Tibial artery (tissue), 4 donors: ENCODE data around the gene PDCD10.

ENCODE experiments used
- DNase-seq, 2 donors: peaks; one replicate each; pipeline ENCODE4 v3.0.0-alpha.2; 2019
- H3K27ac ChIP-seq, 2 donors: fragments of 200-600 bp; sonication (generic) in 1 of 2; 1 replicate in 1 of 2; 2 replicates in 1 of 2; pipeline ENCODE4 v1.5.1; 2018 to 2019; ENCODE audit warnings: mild to moderate bottlenecking in 1 of 2
- H3K27me3 ChIP-seq, 2 donors: fragments of 200-600 bp; sonication (generic) in 1 of 2; one replicate each; pipeline versions ENCODE4 v1.5.1 to v1.6.0; 2016 to 2019
- H3K36me3 ChIP-seq, 3 donors: fragments of 200-600 bp; sonication (generic) in 2 of 3; one replicate each; pipeline ENCODE4 v1.5.1; 2016 to 2019; ENCODE audit warnings: mild to moderate bottlenecking in 2 of 3
- H3K4me1 ChIP-seq, 4 donors: fragments of 200-600 bp; sonication (generic) in 2 of 4; 1 replicate in 3 of 4; 2 replicates in 1 of 4; pipeline ENCODE4 v1.5.1; 2016 to 2019
- H3K4me3 ChIP-seq, 2 donors: fragments of 200-600 bp; sonication (generic) in 1 of 2; 1 replicate in 1 of 2; 2 replicates in 1 of 2; pipeline ENCODE4 v1.5.1; 2018 to 2019; ENCODE audit warnings: mild to moderate bottlenecking in 2 of 2
- H3K9me3 ChIP-seq, 3 donors: fragments of 200-600 bp; sonication (generic) in 1 of 3; one replicate each; pipeline ENCODE4 v1.5.1; 2016 to 2019
- CTCF ChIP-seq, 2 experiments: fragments of 200-600 bp in 1 of 2; fragments of 450-650 bp in 1 of 2; IDR thresholded peaks; one replicate each; pipeline ENCODE4 v1.5.1; 2017 to 2019; ENCODE audit warnings: antibody characterized with exemption in 2 of 2, mild to moderate bottlenecking in 1 of 2, moderate library complexity in 1 of 2
- intact Hi-C: fragments of 100-400 bp; cut with DNase I; formaldehyde crosslinking; loops from one replicate; pipeline ENCODE4 v1.15.0; 2023; ENCODE audit warnings: low total_unique reads

PDCD10 gene

DNA sequence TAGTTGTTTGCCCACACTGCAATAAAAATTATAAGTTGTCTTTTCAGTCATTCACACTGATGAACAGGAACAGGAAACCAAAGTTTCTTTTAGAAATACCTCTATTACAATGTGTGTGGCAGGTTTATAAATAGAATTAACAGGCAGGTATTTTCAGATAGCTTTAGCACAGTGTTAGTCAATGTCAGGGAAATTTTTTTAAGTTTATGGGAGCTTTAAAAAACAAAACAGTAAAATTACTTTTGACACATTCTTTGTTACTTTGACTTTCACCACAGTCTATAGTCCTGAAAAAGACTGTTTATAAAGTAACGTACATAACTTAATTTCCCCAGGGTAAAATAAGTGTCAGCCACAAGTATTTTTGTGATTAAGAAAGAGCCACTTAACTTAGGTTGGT is 38.9 kb upstream of the PDCD10 start:
- intact Hi-C loops, result no loop called here
- H3K4me3 ChIP-seq, result no peak overlapping the region
- H3K36me3 ChIP-seq, result no peaks in the 10 kb centered on the region
- peaks cover 0 to 3% (median 3%) of the 10 kb centered on the region in 3 donors for H3K9me3 ChIP-seq
- TF ChIP-seq CTCF (IDR thresholded peaks at IDR 0.05), result no peak
- H3K4me1 ChIP-seq, result no peaks in the 10 kb centered on the region
- H3K27me3 ChIP-seq, result no peaks in the 10 kb centered on the region
- DNase-seq, result no peak
- no peak overlapping the region for H3K27ac ChIP-seq

DNA sequence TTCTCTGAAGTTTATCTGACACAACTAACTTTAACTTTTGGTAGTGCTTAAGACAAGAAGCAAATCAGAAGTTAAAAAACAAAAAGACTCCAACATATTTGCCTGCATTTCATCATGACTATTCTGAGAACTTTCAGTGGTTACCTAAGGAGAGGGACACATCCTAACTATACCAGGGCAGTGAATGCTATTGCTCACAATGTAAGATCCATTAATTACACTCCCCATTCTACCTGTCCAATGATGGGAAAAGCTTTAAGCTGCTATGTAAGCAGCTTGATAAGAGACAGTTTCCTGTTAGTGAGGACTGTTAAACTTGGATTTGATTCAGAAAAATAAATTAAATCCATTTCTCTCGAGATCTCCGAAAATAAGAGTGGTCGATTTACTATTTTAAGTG is 38.3 kb upstream of the PDCD10 start:
- intact Hi-C loops, result no loop called here
- Histone ChIP-seq H3K27me3 (no peaks in the 10 kb centered on the region), H3K9me3 (peaks cover 0 to 3% (median 0%) of the 10 kb centered on the region in 3 donors), H3K4me1 (no peaks in the 10 kb centered on the region), H3K36me3 (no peaks in the 10 kb centered on the region), H3K27ac (no peak overlapping the region), H3K4me3 (no peak overlapping the region)
- no peak for TF ChIP-seq CTCF (IDR thresholded peaks at IDR 0.05)
- no peak for DNase-seq

- H3K9me3 ChIP-seq, result no peaks in the 10 kb centered on the region
- no peaks in the 10 kb centered on the region for H3K4me1 ChIP-seq
- no peak for TF ChIP-seq CTCF (IDR thresholded peaks at IDR 0.05)
- DNase-seq, result no peak
- H3K27me3 ChIP-seq, result no peaks in the 10 kb centered on the region
- intact Hi-C loops, result no loop called here
- H3K36me3 ChIP-seq, result no peaks in the 10 kb centered on the region
- no peak overlapping the region for H3K4me3 ChIP-seq
- no peak overlapping the region for H3K27ac ChIP-seq
Observed at GRCh38 chr3:167762296-167762695, 27.6 kb upstream of the PDCD10 start.

DNA sequence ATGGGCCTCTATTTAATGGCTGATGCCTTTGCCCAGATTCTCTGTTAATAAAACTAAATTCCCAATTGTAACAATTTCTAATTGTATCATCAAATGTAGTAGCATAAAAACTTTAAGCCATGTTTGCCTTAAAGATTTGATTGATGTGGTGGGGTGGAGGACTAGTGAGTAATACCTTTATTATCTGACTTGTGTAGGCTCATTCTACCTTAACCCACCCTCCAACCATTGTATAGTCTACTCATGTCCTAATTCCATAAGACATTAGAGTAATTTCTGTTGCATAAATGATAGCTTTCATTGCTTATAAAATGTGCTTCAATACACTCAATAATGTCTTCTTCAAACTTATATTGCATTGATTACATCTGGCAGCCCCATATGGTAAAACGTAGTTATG is 26.6 kb upstream of the PDCD10 start:
- Histone ChIP-seq H3K27ac (no peak overlapping the region), H3K9me3 (no peaks in the 10 kb centered on the region), H3K4me1 (no peaks in the 10 kb centered on the region), H3K36me3 (no peaks in the 10 kb centered on the region), H3K27me3 (no peaks in the 10 kb centered on the region), H3K4me3 (no peak overlapping the region)
- no peak for DNase-seq
- intact Hi-C loops, result no loop called here
- TF ChIP-seq CTCF (IDR thresholded peaks at IDR 0.05), result no peak

- no peaks in the 10 kb centered on the region for H3K4me1 ChIP-seq
- no peaks in the 10 kb centered on the region for H3K9me3 ChIP-seq
- intact Hi-C loops, result no loop called here
- no peak for TF ChIP-seq CTCF (IDR thresholded peaks at IDR 0.05)
- H3K27ac ChIP-seq, result no peak overlapping the region
- no peak overlapping the region for H3K4me3 ChIP-seq
- DNase-seq, result no peak
- no peaks in the 10 kb centered on the region for H3K27me3 ChIP-seq
- no peaks in the 10 kb centered on the region for H3K36me3 ChIP-seq
Observed at GRCh38 chr3:167754049-167754448, 19.4 kb upstream of the PDCD10 start.

- intact Hi-C loops, result no loop called here
- H3K9me3 ChIP-seq, result no peaks in the 10 kb centered on the region
- H3K4me1 ChIP-seq, result no peaks in the 10 kb centered on the region
- no peak for TF ChIP-seq CTCF (IDR thresholded peaks at IDR 0.05)
- H3K36me3 ChIP-seq, result no peaks in the 10 kb centered on the region
- no peak for DNase-seq
- H3K27me3 ChIP-seq, result no peaks in the 10 kb centered on the region
- H3K4me3 ChIP-seq, result no peak overlapping the region
- no peak overlapping the region for H3K27ac ChIP-seq
Observed at GRCh38 chr3:167750272-167750971, 15.7 kb upstream of the PDCD10 start.
